ENCODE measurements around the gene SOCS6. TPM values are rescaled to one million over a fixed set of nuclear protein-coding genes. Genes with fewer than 3 reads are reported as not detected.

Gene SOCS6
- total and polyA plus RNA-seq, 8 donors = 4.4 to 56.7 (median 14.0) TPM

DNA sequence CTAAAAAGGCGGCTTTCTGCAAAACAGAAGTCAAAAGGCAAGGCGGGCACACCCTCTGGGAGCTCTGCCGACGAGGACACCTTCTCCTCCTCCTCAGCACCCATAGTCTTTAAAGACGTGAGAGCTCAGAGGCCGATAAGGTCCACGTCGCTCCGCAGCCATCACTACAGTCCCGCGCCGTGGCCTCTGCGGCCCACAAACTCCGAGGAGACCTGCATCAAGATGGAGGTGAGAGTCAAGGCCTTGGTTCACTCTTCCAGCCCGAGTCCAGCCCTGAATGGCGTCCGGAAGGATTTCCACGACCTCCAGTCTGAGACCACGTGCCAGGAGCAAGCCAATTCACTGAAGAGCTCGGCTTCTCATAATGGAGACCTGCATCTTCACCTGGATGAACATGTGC lies 36.1 kb downstream of the SOCS6 start:
- 92 to 98% (median 96%) methylated on average over 19 to 20 of the region's 20 CpGs for WGBS, 5 donors
- no peak for TF ChIP-seq POLR2A (IDR thresholded peaks at IDR 0.05)
- no peak for TF ChIP-seq POLR2AphosphoS5 (IDR thresholded peaks at IDR 0.05)
- TF ChIP-seq, protein P1, sequence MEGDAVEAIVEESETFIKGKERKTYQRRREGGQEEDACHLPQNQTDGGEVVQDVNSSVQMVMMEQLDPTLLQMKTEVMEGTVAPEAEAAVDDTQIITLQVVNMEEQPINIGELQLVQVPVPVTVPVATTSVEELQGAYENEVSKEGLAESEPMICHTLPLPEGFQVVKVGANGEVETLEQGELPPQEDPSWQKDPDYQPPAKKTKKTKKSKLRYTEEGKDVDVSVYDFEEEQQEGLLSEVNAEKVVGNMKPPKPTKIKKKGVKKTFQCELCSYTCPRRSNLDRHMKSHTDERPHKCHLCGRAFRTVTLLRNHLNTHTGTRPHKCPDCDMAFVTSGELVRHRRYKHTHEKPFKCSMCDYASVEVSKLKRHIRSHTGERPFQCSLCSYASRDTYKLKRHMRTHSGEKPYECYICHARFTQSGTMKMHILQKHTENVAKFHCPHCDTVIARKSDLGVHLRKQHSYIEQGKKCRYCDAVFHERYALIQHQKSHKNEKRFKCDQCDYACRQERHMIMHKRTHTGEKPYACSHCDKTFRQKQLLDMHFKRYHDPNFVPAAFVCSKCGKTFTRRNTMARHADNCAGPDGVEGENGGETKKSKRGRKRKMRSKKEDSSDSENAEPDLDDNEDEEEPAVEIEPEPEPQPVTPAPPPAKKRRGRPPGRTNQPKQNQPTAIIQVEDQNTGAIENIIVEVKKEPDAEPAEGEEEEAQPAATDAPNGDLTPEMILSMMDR (IDR thresholded peaks at IDR 0.05) = no peak
- TF ChIP-seq EP300 (IDR thresholded peaks at IDR 0.05) = no peak
- peaks cover 0 to 24% (median 9%) of the 10 kb centered on the region in 4 donors for H3K4me1 ChIP-seq
- intact Hi-C loops (cut with DNase I; ENCODE audit: low total_unique reads) = no loop called here
- H3K27me3 ChIP-seq = no peaks in the 10 kb centered on the region
- H3K9me3 ChIP-seq = no peaks in the 10 kb centered on the region
- no peak overlapping the region for H3K27ac ChIP-seq
- H3K4me3 ChIP-seq = no peak overlapping the region
- H3K36me3 ChIP-seq = peaks cover 12 to 21% (median 19%) of the 10 kb centered on the region in 4 donors
- DNase-seq = no peak

DNA sequence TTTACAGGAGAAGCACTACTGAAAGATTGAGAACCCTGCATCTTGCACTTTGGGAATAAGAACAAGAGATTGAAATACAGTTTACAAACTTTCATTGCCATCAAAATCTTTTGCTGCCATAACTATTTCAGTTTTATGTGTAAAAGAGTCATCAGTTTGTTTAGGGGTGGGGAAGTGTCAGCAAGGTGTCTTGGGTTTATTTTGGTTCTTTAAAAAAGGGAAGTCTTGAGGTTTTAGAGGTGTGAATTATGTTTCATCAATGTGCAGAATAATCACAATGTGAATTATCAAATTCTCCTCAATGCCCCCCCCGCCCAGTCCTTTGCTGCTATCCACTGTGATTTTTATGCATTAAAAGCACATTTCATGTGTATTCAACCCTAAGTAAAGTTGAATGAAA lies 37.4 kb downstream of the SOCS6 start:
- WGBS, 5 donors = 86 to 100% (median 93%) methylated on average over 1 of the region's 1 CpG
- intact Hi-C loops (cut with DNase I; ENCODE audit: low total_unique reads) = no loop called here
- no peaks in the 10 kb centered on the region for H3K9me3 ChIP-seq
- peaks cover 0 to 24% (median 9%) of the 10 kb centered on the region in 4 donors for H3K4me1 ChIP-seq
- no peak overlapping the region for H3K4me3 ChIP-seq
- no peaks in the 10 kb centered on the region for H3K27me3 ChIP-seq
- no peak overlapping the region for H3K27ac ChIP-seq
- DNase-seq = no peak
- peaks cover 12 to 22% (median 19%) of the 10 kb centered on the region in 4 donors for H3K36me3 ChIP-seq
- no peak for TF ChIP-seq EP300 (IDR thresholded peaks at IDR 0.05)
- no peak for TF ChIP-seq POLR2A (IDR thresholded peaks at IDR 0.05)
- no peak for TF ChIP-seq POLR2AphosphoS5 (IDR thresholded peaks at IDR 0.05)
- TF ChIP-seq, protein P1 (IDR thresholded peaks at IDR 0.05) = no peak

DNA sequence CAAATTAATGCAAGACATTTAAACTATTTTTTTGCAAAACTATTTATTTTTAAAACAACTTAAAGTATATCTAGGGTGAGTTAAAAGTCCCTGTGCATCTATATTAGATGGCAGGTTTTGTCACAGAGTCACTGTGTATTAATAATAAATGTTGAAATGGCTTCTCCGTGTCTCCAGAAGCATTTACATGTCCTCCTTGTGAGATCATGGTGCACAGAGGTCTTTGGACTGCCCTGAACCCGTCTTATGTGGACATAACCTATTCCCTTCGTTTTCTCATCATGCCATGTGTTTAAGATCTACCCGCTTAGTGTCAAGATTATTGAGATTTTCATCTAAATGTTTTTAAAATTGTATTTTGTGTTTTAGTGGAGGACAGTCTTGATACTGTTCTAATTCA lies 39.3 kb downstream of the SOCS6 start:
- DNase-seq = no peak
- TF ChIP-seq POLR2AphosphoS5 (IDR thresholded peaks at IDR 0.05) (no peak), EP300 (IDR thresholded peaks at IDR 0.05) (no peak), POLR2A (IDR thresholded peaks at IDR 0.05) (no peak)
- TF ChIP-seq, protein P1 (IDR thresholded peaks at IDR 0.05) = no peak
- WGBS, 5 donors = 90 to 94% (median 91%) methylated on average over 4 of the region's 4 CpGs
- no peaks in the 10 kb centered on the region for H3K27me3 ChIP-seq
- intact Hi-C loops (cut with DNase I; ENCODE audit: low total_unique reads) = no loop called here
- H3K4me1 ChIP-seq = peaks cover 0 to 14% (median 4%) of the 10 kb centered on the region in 4 donors
- no peaks in the 10 kb centered on the region for H3K9me3 ChIP-seq
- H3K36me3 ChIP-seq = peaks cover 12 to 22% (median 19%) of the 10 kb centered on the region in 4 donors
- no peak overlapping the region for H3K4me3 ChIP-seq
- H3K27ac ChIP-seq = no peak overlapping the region

DNA sequence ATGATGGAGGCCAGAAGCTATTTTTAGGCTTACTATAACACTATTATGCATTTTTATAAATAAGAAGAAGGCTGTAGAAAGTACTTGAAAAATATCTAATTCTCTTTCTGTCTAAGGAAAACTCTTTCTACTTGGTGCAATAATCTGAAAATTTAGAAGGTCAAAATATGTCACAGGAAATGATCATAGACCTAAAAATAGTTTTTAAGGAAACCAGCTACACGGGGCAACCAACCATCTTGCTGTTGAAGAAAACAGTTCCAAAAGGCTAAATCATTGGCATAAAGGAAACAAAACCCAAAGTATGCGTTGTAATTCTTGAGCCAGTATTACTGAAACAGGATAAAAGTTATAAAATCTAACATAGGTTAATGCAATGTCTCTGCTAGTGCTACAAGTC lies 40.2 kb downstream of the SOCS6 start:
- intact Hi-C loops (cut with DNase I; ENCODE audit: low total_unique reads) = no loop called here

More for the DNA sequence above, 40.2 kb downstream of the SOCS6 start:
- Histone ChIP-seq H3K27me3 (no peaks in the 10 kb centered on the region), H3K9me3 (peaks cover 0 to under 1% (median 0%) of the 10 kb centered on the region in 4 donors), H3K36me3 (peaks cover 12 to 22% (median 19%) of the 10 kb centered on the region in 4 donors), H3K27ac (no peak overlapping the region), H3K4me3 (no peak overlapping the region), H3K4me1 (peaks cover 0 to 7% (median 0%) of the 10 kb centered on the region in 4 donors)
- no peak for DNase-seq
- TF ChIP-seq POLR2A (IDR thresholded peaks at IDR 0.05) (no peak), POLR2AphosphoS5 (IDR thresholded peaks at IDR 0.05) (no peak), EP300 (IDR thresholded peaks at IDR 0.05) (no peak)
- TF ChIP-seq, protein P1 (IDR thresholded peaks at IDR 0.05) = no peak
- 55 to 77% (median 65%) methylated on average over 2 of the region's 2 CpGs for WGBS, 5 donors
